NCI-H748 (cell line): ENCODE measurements around the gene GPHB5.
"Not testable (repeated sequence)": the region's sequence is repeated elsewhere in the genome, so short reads cannot be mapped to it uniquely, and the experiment has no call there.

ENCODE experiments used
- DNase-seq: peaks from one replicate; lab custom pipeline; 2025; ENCODE audit not compliant: unreplicated experiment; lab: John Stamatoyannopoulos, UW

The GPHB5 gene, protein sequence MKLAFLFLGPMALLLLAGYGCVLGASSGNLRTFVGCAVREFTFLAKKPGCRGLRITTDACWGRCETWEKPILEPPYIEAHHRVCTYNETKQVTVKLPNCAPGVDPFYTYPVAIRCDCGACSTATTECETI

DNA sequence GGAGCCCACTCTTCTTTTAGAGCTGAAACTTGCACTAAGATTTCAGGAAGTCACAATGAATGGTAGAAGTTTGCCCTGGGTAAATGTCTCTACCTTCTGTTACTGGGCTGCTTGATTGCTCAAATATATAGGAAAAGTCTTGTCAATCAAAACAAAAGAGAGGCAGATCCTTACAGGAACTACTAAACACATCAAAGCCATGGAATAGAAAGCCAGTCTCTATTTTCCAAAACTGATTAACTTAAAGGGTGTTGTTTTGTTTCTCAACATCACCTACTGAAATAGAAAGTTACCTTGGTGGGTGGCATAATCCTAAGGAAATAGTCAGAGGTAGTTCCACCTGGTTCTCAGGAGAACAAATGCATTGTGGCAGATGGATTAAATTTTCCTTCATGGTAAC lies at the start of gene GPHB5:
GPHB5 (minus strand) TSS at position 101 of the 400 bp plus-strand sequence. CDS start 1,086 bp downstream, outside the sequence.
- no peak for DNase-seq

DNA sequence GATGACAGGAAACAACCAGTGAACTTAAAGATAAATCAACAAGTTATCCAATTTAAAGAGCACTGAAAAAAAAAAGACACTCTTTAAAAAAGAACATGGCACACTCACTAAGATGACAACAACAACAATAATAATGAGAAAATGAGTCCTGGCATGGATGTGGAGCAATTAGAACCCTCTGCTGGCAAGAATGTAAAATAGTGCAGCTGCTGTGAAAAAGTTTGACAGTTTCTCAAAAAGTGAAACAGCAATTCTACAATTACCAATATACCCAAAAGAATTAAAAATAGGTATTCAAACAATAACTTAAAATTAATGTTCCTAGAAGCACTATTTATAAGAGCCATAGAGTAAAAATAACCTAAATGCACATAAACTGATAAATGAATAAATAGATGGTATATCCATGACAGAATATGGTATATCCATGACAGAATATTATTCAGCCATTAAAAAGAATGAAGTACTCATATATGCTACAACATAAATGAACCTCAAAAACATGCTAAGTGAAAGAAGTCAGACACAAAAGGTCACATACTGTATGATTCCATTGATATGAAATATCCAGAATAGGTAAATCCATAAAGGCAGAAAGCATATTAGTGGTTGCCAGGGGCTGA lies 49.1 kb upstream of the GPHB5 start:
- no peak for DNase-seq

DNA sequence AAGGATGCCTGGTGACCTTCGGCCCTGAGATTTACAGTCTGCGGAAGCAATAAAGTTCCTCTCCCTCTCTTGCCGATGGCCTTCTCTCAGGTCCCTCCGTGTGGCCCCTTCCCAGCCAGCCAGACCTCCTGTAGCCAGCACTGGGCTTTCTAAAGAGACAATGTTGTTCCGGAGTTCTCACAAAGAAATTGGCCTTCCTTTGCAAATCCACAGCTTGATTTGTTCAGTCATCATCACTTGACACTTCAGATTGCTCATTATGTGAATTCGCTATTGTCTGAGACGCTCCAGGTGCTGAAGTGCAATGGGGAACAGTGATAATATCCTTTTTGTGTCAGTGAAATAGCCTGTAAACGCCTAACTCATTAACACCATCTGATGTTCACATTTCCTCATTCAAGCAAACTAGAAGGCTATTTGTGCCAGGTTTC lies 43.7 kb upstream of the GPHB5 start:
- DNase-seq: peak; percentile 99

DNA sequence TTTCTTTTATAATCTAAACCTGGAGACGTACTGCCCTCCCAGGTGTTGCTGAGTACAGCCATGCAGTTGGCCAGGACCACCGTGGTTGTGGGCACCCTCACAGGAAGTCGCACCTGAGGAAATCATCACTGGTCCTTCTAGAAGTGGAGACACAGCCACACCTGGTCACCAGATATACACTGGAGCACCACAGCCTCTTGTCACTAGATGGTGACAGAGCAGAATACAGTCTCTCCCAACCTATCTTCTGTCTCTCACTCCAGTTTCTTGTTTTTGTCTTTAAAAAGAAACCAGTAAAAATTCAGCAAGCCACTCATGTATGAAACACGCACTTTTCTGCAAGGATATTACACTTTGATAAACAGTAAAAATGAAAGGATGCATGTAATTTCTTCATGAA lies 43.1 kb upstream of the GPHB5 start:
- DNase-seq: peak; percentile 74

DNA sequence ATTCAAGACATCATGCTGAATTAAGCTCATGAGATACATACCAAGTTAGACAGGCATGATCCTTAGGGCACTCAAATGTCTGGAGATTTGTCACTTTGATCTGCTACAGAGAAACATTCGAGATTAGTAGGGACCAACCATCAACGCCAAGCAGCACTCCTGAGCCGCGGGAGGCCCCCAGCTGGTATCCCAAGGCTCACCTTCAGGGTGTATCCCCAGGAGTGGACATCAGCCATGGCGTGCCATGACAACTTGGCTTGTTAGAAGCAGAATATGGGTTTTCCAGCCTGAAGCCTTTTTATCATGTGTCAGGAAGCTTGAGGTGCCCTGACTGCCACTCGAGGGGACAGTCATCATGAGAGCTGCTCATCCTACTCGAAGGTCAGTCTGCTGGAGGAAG lies 39.1 kb upstream of the GPHB5 start:
- no peak for DNase-seq

DNA sequence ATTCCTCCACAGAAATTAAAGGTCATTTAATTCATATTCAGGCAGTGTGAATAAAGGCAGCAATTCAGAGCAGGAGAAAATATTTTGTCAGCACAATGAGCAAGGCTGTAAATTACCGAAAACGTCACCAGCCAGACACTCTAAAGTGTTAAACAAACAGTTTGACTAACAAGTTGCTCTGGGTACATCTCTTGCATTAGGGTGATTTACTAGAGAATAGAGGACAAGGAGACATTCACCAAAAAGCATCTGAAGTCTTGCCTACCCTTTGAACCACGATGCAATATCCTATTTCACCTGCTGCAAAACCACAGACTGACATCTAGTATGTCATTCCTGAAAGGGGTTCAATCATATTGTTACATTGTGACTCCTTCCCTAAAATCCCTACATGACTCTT lies 27.1 kb upstream of the GPHB5 start:
- DNase-seq: peak; percentile 83

DNA sequence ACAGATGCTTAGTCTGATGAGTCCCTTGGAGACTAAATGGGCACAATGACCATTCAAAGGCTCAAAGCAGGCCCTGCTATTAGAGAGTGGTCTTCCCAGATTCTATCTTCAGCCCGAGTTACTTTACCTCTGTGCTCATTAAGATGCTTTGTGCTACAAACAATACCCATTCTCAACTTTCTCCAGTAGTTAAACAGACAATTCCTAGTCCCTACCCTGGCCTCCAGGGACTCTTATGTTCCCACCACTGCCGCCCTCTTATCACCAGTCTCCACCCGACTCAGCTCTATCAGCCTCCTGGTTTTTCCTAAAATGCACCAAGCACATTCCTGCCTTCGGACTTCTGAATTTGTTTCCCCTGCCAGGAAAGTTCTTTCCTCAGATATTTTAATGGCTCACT lies 25.6 kb upstream of the GPHB5 start:
- DNase-seq: no peak

DNA sequence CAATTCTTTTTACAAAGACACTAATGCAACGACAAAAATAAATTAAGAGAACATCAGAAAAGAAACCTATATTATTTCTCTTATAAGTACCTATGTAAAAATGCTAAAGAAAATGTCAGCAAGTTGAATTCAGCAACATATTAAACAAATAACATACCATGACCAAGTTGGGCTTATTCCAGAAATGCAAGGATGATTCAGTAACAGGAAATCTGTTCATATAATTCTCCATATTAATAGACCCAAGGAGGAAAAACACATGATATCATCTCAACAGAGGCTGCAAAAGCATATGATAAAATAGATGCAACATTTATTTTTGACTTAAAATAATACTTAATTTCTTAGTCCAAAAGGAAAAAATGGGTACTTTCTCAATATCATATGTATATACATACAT lies 25.1 kb upstream of the GPHB5 start:
- DNase-seq: no peak

DNA sequence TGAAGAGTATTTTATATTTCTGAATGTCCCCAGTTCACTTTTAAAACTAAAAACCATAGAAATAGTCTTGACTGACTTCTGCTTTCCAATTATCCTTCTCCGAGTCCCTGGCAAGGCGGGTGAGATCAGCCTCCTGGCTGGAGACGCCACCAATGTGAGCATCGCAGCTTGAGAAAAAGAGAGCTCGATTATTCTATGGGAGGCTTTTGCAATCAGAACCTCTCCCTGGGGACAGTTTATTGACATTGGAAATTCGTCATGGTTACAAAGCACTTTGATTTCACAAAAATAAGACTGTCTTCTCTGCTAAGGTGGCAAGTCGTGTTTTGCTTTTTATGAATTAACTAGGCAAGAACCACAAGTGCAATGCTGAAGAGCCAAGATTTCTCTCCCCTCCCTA lies 23.6 kb upstream of the GPHB5 start:
- peak; percentile 88 for DNase-seq

DNA sequence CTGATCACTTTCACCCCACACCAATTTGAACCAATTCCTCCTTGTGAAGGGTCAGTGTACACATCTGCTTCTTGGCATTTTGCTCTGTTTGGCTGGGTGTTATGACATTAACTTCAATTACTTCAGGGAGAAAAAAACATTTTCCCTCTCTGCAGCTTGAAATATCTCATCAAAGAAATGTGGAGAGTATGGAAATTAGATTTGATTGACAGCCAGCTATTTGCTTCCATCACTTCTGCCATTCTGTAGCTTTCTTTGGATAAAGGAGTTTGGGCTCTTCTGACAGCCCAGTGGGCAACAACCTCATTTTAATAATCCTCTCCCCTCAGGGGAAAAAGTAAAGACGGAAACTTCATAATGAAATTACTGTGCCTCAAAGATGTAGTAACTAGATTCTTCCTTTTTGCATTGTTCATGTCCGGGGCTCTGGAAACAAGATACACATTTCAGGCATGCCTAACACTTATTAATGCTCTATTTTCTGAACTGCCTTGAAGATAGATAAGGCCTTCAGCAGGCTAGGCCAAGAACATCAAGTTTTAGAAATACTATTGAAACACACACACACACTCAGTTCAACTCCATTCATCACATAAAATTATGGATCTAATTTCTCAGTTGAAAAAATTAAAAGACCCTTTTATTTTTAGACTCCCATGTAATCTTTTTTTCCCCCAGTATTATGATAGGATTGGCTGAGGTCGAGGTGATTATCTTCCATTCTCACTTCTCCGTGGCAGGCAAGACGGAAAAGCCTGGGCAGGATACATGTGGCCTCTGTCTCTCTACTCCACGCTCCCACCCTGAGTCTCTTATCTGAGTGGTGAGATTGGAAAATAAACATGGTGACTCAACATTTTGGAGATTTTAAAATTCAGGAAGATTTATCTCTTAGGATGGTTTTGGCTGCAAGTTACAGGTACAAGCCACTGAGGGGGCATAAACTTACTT lies 10.3 kb upstream of the GPHB5 start:
- DNase-seq: no peak

DNA sequence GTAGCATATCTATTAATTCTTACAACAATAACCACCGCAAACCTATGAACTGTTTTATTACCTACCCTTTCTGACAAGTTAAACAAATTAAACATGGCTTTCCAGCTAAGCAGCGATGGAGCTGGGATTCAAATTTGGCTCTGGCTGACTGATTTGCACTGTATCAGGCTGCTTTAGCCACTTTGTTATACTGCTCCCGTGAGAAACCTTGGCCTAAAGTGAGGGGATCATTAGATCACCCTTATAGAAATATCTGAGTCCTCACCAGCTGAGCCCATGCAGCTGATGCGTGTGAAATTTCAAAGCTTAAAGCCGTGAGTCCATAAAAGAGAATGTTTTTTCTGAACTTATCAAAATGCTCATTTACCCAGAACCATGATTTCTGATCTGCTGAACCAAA lies 8.1 kb upstream of the GPHB5 start:
- no peak for DNase-seq

DNA sequence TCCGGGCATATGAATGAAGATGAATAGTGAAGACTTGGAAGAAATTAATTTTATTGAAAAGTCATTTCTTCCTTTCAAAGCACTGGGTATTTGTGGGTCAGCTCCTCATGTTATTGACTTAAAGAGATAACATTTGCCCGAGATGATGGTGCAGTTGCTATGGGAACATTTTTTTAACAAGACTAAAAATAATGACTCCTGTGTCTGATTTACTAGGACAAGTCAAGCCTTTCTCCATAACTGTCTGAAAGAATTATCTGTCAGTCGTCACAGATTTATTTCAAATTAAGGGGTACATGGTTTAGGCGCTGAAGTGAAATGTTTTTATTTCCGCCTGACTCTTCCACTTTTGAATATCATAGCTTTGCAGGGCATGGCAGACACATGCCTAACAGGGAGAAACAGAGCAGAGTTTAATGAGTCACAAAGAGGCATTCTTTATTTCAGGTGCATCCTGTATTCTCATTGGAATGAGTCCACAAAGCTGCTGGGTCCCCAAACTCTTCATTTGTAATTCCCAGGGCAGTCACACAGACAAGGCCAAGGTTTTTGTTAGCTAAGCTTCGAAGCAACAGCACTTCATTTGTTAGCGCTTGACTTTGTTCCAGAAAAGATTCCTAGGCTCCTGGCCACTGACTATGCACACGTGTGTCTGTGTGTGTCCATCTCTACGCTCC lies 4.3 kb upstream of the GPHB5 start:
- DNase-seq: no peak

DNA sequence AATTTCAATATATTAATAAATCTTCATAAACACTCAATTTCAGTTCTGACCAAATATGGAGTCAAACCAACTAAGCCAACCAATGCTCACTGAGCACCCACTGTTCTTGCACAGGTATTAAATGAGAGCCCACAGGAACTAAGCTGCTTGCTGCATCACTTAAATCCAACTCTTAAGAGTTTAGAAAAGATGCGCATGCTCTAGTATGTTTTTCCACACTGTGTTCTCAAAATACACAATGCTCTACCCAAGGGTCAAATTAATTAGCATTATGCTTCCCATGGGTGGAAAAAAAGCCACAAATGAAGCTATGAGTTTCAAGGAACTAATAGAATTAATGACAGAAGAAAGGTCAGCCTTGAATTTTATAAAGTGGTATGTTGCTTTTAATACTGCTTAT lies 3.7 kb upstream of the GPHB5 start:
- no peak for DNase-seq

DNA sequence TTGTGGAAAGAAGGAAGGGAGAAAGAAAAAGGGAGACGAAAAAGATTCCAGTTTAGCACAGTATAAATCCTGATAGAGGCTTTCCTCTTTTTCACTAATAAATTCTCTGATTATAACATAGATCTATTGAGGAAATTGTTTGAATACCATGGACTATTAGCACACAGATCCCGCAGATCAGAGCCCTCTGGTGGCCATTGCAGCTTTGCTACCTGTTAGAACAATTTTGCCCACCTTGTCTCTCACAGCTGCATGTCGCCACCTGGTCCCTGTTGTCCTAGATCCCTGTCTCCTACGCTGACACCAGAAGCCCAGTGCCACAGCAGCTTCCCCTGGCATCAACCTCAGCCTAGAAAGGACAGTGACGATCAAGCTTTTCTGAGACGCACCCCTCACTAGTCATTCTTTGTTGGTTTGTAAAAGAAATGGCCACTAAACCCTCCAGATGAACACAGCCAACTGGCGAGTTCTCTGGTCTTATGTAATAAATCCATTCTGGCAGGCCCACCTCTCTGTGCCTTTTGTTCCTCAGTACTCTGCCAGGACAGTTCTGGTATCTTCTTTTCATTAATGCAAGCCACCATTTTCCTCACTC lies 9.9 kb downstream of the GPHB5 start:
- DNase-seq: peak; percentile 87

DNA sequence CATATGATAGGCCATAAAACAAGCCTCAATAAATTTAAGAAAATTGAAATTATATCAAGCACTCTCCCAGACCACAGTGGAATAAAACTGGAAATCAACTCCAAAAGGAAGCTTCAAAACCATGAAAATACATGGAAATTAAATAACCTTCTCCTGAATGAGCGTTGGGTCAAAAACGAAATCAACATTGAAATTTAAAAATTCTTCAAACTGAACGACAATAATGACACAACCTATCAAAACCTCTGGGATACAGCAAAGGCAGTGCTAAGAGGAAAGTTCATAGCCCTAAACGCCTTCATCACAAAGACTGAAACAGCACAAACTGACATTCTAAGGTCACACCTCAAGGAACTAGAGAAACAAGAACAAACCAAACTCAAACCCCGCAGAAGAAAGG lies 14.3 kb downstream of the GPHB5 start:
- DNase-seq: not testable (repeated sequence)

DNA sequence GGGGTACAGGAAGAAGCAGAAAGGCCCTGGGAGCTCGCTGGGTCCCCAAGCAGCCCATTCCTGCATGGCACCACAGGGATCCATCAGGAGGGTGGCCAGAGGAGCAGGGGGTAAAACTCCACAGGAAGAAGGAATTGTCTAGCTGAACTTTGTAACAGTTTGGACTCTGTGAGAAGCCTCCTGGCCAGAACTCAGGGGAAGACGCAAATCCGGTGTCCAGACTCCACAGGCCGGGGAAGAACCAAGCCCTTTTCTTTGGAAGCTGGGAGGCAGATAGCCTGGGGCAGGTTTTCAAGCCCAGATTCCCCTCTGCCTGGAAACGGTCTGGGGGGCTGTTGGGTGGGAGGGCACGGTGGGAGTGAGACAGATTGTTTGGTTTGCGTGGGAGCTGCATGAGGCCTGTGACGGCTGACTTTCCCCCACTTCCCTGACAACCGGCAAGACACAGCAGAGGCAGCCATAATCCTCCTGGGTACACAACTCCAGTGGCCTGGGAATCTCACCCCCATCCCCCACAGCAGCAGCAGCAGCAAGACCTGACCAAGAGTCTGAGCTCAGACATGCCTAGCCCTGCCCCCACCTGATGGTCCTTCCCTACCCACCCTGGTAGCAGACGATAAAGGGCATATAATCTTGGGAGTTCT lies 16.7 kb downstream of the GPHB5 start:
- DNase-seq: no peak

DNA sequence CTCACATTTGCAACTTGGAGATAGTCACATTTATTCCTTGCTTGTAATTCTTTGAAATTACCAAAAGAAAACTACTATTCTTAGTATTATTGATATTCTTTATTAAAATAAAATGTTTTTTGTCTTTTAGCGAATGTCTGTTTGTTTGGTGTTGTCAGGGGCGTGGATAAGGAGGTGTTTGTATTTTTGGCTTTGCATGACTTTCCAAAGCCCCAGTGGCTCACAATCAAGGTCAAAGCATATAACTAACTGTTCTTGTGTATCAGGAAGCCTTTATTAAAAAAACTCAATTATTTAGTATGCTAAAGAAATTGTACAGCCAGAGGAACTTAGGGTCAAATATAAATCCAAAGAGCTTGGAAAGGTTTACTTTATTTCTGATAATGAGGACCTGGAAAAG lies 17.9 kb downstream of the GPHB5 start:
- no peak for DNase-seq

DNA sequence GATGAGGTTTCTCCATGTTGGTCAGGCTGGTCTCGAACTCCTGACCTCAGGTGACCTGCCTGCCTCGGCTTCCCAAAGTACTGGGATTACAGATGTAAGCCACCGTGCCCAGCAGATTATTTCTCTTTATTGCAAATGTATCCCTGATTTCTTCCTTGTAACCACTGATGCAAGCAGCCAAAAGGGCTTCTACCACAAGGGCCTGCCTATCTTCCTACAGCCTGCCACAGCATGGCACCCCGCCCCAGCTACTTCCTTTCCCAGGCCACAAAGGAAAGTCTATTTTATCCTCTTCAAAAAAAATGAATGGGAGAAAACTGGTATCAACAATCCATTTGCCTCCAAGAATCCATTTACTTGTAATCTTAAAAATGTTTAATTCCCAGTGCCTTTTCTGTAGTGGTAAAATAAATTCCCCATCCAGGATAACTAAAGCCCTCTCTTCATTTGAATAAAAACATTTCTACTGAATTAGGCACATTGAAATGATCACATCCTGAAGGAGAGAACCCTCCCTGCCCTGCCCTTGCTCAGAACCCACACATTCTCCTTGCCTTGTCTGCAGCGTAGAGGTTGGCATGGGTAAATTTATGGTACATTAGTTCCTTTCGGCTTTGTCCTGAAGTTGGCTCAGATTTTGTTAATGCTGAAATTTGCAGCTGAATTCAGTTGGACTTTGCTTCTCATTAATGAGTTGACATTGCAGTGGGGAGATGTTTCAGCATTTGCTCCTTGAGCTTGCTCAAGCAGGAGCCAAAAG lies 19.2 kb downstream of the GPHB5 start:
- no peak for DNase-seq

DNA sequence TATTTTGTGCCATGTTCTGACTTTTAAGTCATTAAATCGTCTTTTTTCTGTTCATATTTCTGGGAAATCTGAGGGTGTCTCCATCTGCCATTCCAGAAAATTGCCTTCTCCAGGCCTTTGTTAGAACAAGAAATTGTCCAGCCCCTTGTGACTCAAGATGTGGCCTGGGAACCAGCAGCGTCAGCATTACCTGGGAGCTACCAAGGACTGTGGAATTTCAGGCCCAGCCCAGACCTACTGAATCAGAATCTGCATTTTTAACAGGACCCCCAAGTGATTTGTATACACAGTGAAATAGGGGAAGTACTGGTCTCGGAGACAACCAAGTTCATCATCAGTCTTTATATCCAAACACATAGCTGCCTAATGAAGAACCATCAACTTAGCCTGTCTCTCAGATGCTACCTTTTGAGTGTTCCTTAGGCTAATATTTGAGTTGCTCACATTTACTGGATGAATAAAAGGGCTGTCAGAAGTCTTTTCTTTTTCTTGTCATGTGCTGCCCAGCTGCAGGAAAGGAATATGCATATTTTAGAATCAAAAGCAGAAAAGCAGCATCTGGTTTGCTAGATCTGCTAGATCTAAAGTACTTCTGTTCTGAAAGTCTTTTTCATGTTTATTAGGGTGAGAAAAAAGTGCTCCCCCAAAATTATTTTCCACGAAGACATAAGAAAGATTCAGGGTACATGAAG lies 21.2 kb downstream of the GPHB5 start:
- no peak for DNase-seq
